K562 (cell line): ENCODE data around the gene TFDP3. TPM values are rescaled to one million over a fixed set of nuclear protein-coding genes. Genes with fewer than 3 reads are reported as not detected.

Experiments
- ATAC-seq: fragments of 200-7000 bp; cut with Tn5 transposase; 3 replicates; pipeline ENCODE4 v1.9.1; 2020; ENCODE audit warnings: moderate library complexity
- BruUV-seq: library from RNA; stranded (reverse); fragments of 400-500 nt; replicated peaks from 2 replicates; lab custom pipeline; 2021; lab: Mats Ljungman, UMichigan
- CTCF ChIA-PET: fragments of 300-600 bp; formaldehyde crosslinking; extraction: SDS; loops from one replicate; lab custom pipeline; 2021; ENCODE audit warnings: low intra/inter-chr PET ratio; lab: Yijun Ruan, JAX
- POLR2A ChIA-PET: fragments of 300-600, 350-650 bp; sonication (Branson Sonifier 250); formaldehyde crosslinking; extraction: SDS; loops from one replicate; lab custom pipeline; 2021; ENCODE audit warnings: antibody characterized with exemption, inconsistent platforms; lab: Yijun Ruan, JAX
- DNase-seq, 4 experiments: peaks; one replicate each; pipeline versions ENCODE4 v3.0.0 to v3.0.0-alpha.2; 2011 to 2018; ENCODE audit warnings: low spot score in 3 of 4, mixed read lengths in 3 of 4; ENCODE audit errors: extremely low read depth in 1 of 4
- FAIRE-seq: peaks from 2 replicates; lab custom pipeline; 2011; peaks lifted over from hg19 to GRCh38; lab: Jason Lieb, UNC
- H2AFZ ChIP-seq: 2 replicates; pipeline ENCODE4 v1.6.0; 2011; ENCODE audit warnings: low read depth, low read length, control low read depth, inconsistent platforms
- H3K27ac ChIP-seq: fragments of 200-600 bp; 3 replicates; pipeline ENCODE4 v1.8.0; 2011; ENCODE audit warnings: low read depth, mild to moderate bottlenecking, control low read depth, inconsistent platforms, low read length, moderate library complexity, mixed read lengths; ENCODE audit errors: extremely low read depth
- H3K27me3 ChIP-seq, 2 experiments: fragments of 300-600 bp in 1 of 2; 2 replicates in 1 of 2; 3 replicates in 1 of 2; pipeline versions ENCODE4 v1.6.0 to v1.8.0; 2011; ENCODE audit warnings: inconsistent platforms in 2 of 2, low read length in 2 of 2, mild to moderate bottlenecking in 1 of 2, mixed read lengths in 1 of 2, moderate library complexity in 1 of 2; ENCODE audit not compliant: control insufficient read depth in 2 of 2, insufficient read depth in 2 of 2
- H3K36me3 ChIP-seq: fragments of 300-600 bp; 3 replicates; pipeline ENCODE4 v1.8.0; 2011; ENCODE audit warnings: mild to moderate bottlenecking, low read length, inconsistent platforms; ENCODE audit not compliant: control insufficient read depth, insufficient read depth
- H3K4me1 ChIP-seq, 2 experiments: fragments of 200-600 bp in 1 of 2; replicated peaks in 1 of 2; 2 replicates in 1 of 2; 3 replicates in 1 of 2; pipeline versions ENCODE4 v1.5.1 to v1.8.0; 2011; ENCODE audit warnings: inconsistent platforms in 2 of 2, low read length in 2 of 2, mild to moderate bottlenecking in 1 of 2, mixed read lengths in 1 of 2, moderate library complexity in 1 of 2; ENCODE audit not compliant: control insufficient read depth in 2 of 2, insufficient read depth in 2 of 2
- H3K4me2 ChIP-seq: 2 replicates; pipeline ENCODE4 v1.6.1; 2011; ENCODE audit warnings: low read length, control low read depth, inconsistent platforms, mixed read lengths; ENCODE audit not compliant: insufficient read depth
- H3K4me3 ChIP-seq: fragments of 200-600 bp; sonication (generic), shearing (Covaris generic); 2 replicates; pipeline ENCODE4 v1.5.1; 2016; ENCODE audit warnings: control low read depth, inconsistent platforms
- H3K79me2 ChIP-seq: fragments of 200-600 bp; 3 replicates; pipeline ENCODE4 v1.8.0; 2011; ENCODE audit warnings: low read length, inconsistent platforms; ENCODE audit not compliant: control insufficient read depth, insufficient read depth
- H3K9ac ChIP-seq, 2 experiments: 2 replicates each; pipeline versions ENCODE4 v1.6.0 to v1.6.1; 2011; ENCODE audit warnings: low read depth in 2 of 2, low read length in 2 of 2, control low read depth in 1 of 2, inconsistent platforms in 1 of 2, mild to moderate bottlenecking in 1 of 2, mixed read lengths in 1 of 2; ENCODE audit not compliant: insufficient read depth in 1 of 2
- H3K9me1 ChIP-seq: one replicate; pipeline ENCODE4 v1.6.0; 2011; ENCODE audit warnings: inconsistent platforms, mild to moderate bottlenecking, low read length, moderate library complexity; ENCODE audit not compliant: control insufficient read depth, insufficient read depth
- H3K9me3 ChIP-seq: replicated peaks from 2 replicates; pipeline ENCODE4 v1.5.1; 2011; ENCODE audit warnings: low read depth, low read length, inconsistent platforms; ENCODE audit not compliant: control insufficient read depth, insufficient read depth
- H4K20me1 ChIP-seq: replicated peaks from 2 replicates; pipeline ENCODE4 v1.6.1; 2011; ENCODE audit warnings: low read length, inconsistent platforms, mixed read lengths; ENCODE audit not compliant: control insufficient read depth, insufficient read depth
- ATF1 ChIP-seq, 2 experiments: fragments of 450-650 bp in 1 of 2; IDR thresholded peaks; 2 replicates each; pipeline ENCODE4 v1.6.1; 2016; ENCODE audit warnings: missing compliant biosample characterization in 1 of 2, missing genetic modification characterization in 1 of 2
- CBFB ChIP-seq: sonication (generic); formaldehyde crosslinking; IDR thresholded peaks from 2 replicates; pipeline ENCODE4 v1.4.0; 2020; ENCODE audit warnings: mild to moderate bottlenecking, missing genetic modification reagents
- KDM4B ChIP-seq, 2 experiments: fragments of 450-650 bp in 1 of 2; sonication (generic) in 1 of 2; IDR thresholded peaks; 2 replicates each; pipeline ENCODE4 v1.6.1; 2016 to 2017; ENCODE audit warnings: borderline replicate concordance in 2 of 2, antibody characterized with exemption in 1 of 2, low read depth in 1 of 2, mild to moderate bottlenecking in 1 of 2
- NFE2 ChIP-seq: IDR thresholded peaks from 2 replicates; pipeline ENCODE4 v1.6.1; 2014; ENCODE audit warnings: antibody characterized with exemption, low read depth
- PHF8 ChIP-seq: fragments of 200-600 bp; sonication (generic); IDR thresholded peaks from 2 replicates; pipeline ENCODE4 v1.6.1; 2012; ENCODE audit warnings: mixed run types, mild to moderate bottlenecking, inconsistent platforms, low read length, moderate library complexity, borderline replicate concordance
- PRMT5 ChIP-seq: sonication (generic); formaldehyde crosslinking; IDR thresholded peaks from 2 replicates; pipeline ENCODE4 v1.5.0; 2020; ENCODE audit warnings: missing genetic modification reagents
- RHOXF2B ChIP-seq: fragments of 250-450 bp; sonication (Bioruptor Pico); conservative IDR thresholded peaks from 2 replicates; pipeline ENCODE4 v1.5.1; 2021
- SUPT5H ChIP-seq: fragments of 450-650 bp; IDR thresholded peaks from 2 replicates; pipeline ENCODE4 v1.6.1; 2016
- TEAD1 ChIP-seq, 2 experiments: fragments of 450-650 bp in 1 of 2; sonication (generic) in 1 of 2; formaldehyde crosslinking; IDR thresholded peaks; 2 replicates each; pipeline versions ENCODE4 v1.4.0 to v1.8.0; 2020 to 2022; ENCODE audit warnings: mild to moderate bottlenecking in 2 of 2, missing genetic modification reagents in 1 of 2
- TGIF2 ChIP-seq: sonication (generic); formaldehyde crosslinking; IDR thresholded peaks from 2 replicates; pipeline ENCODE4 v1.8.1; 2022; ENCODE audit warnings: mild to moderate bottlenecking, missing genetic modification reagents, moderate library complexity
- U2AF2 ChIP-seq: fragments of 200-400 bp; formaldehyde crosslinking; optimal IDR thresholded peaks from 2 replicates; pipeline ENCODE3; 2017; ENCODE audit warnings: low read depth, mild to moderate bottlenecking, low read length
- ZBTB12 ChIP-seq: fragments of 250-450 bp; sonication (Bioruptor Pico); IDR thresholded peaks from 2 replicates; pipeline ENCODE4 v1.4.0; 2020
- ZNF232 ChIP-seq: sonication (generic); formaldehyde crosslinking; IDR thresholded peaks from 2 replicates; pipeline ENCODE4 v1.8.0; 2022; ENCODE audit warnings: mild to moderate bottlenecking, missing genetic modification reagents
- ZNF253 ChIP-seq: fragments of 250-450 bp; sonication (Bioruptor Pico); conservative IDR thresholded peaks from 2 replicates; pipeline ENCODE4 v1.6.1; 2021; ENCODE audit warnings: mild to moderate bottlenecking
- ZNF41 ChIP-seq: fragments of 250-450 bp; sonication (Bioruptor Pico); conservative IDR thresholded peaks from 2 replicates; pipeline ENCODE4 v1.4.0; 2020; ENCODE audit warnings: mild to moderate bottlenecking
- ZNF668 ChIP-seq: fragments of 250-450 bp; sonication (Bioruptor Pico); IDR thresholded peaks from 2 replicates; pipeline ENCODE4 v1.8.0; 2022; ENCODE audit warnings: mild to moderate bottlenecking, inconsistent platforms
- ZSCAN29 ChIP-seq: fragments of 450-650 bp; IDR thresholded peaks from 2 replicates; pipeline ENCODE4 v1.6.1; 2017
- WGBS: fragments of 100-300 bp; shearing (Covaris generic); methylation state at CpG from one replicate; pipeline ENCODE4 v1.1.6; 2016; ENCODE audit warnings: low coverage, mixed read lengths; ENCODE audit not compliant: insufficient coverage; ENCODE audit errors: missing lambda C conversion rate; 5-methylcytosine and 5-hydroxymethylcytosine counted together
- in situ Hi-C: fragments of 300-500 bp; cut with MboI; formaldehyde crosslinking; loops from 4 replicates; pipeline ENCODE4 v1.15.0; 2018; ENCODE audit warnings: inconsistent platforms, mixed read lengths
- intact Hi-C: fragments of 100-400 bp; cut with micrococcal nuclease; formaldehyde crosslinking; loops from 2 replicates; pipeline ENCODE4 v1.14.2; 2022
- polyA plus RNA-seq, 8 experiments: library from polyadenylated mRNA; depleted of rRNA in 4 of 8; stranded (reverse) in 5 of 8; unstranded in 3 of 8; fragments of >200 nt; fragmentation: Nextera tagmentation in 2 of 8; fragmentation: Illumina TruSeq in 1 of 8; extraction: Ambion mirVana in 2 of 8; extraction: Trizol in 1 of 8; gene quantifications; 2 replicates each; pipeline versions ENCODE4 v1.2.1 to v1.2.3, GENCODE V29; 2011 to 2014; ENCODE audit warnings: inconsistent platforms in 1 of 8, missing spikeins in 1 of 8
- total RNA-seq, 7 experiments: library from RNA; depleted of rRNA in 6 of 7; stranded (reverse); fragments of >200 nt in 6 of 7; fragmentation: Illumina TruSeq in 2 of 7; extraction: Trizol in 2 of 7; gene quantifications; 2 replicates each; pipeline versions ENCODE4 v1.2.1 to v1.2.3, GENCODE V29; 2011 to 2021; ENCODE audit warnings: low replicate concordance in 1 of 7

Gene TFDP3
- total and polyA plus RNA-seq, 9 of the 15 experiments (the other 6 are each of a cell fraction or from before 2014, with no cell fraction given), result 0.09 to 0.25 (median 0.12) TPM; not detected in 5

- ChIA-PET CTCF (interaction anchor here (1.3 kb wide), 1 partner anchor 210 kb away, joined by 3 read pairs; no protein-coding TSS in a partner anchor), POLR2A (no interaction called here)
- Histone ChIP-seq H2AFZ (no peak overlapping the region), H3K27ac (no peak overlapping the region), H3K36me3 (no peaks in the 10 kb centered on the region), H3K9me1 (no peaks in the 10 kb centered on the region), H3K4me1 (no peaks in the 10 kb centered on the region), H3K27me3 (peaks cover 0 to 9% of the 10 kb centered on the region in 2 experiments; a peak in 2 of 5 replicates), H3K4me2 (no peak overlapping the region), H3K79me2 (no peaks in the 10 kb centered on the region), H3K9me3 (no peaks in the 10 kb centered on the region), H3K9ac (no peak overlapping the region), H3K4me3 (no peak overlapping the region), H4K20me1 (no peaks in the 10 kb centered on the region)
- intact Hi-C loops, result loop anchor here (1.0 kb wide), 1 partner anchor 210 kb away; no protein-coding TSS in a partner anchor
- no peak for FAIRE-seq
- TF ChIP-seq ZNF253 (CRISPR knock-in tag), result no peak
- in situ Hi-C loops, result no loop called here
- no peak for ATAC-seq
- DNase-seq, result no peak
- no TSS peak for BruUV-seq
- WGBS, result 0% methylated on average over 1 of the region's 3 CpGs
These were observed 3.1 kb downstream of the TFDP3 start for GRCh38 chrX:133215017-133215416.

- H3K79me2 ChIP-seq, result no peaks in the 10 kb centered on the region
- in situ Hi-C loops, result no loop called here
- H3K4me2 ChIP-seq, result no peak overlapping the region
- intact Hi-C loops, result no loop called here
- POLR2A ChIA-PET, result no interaction called here
- H3K4me1 ChIP-seq, result no peaks in the 10 kb centered on the region
- H3K4me3 ChIP-seq, result no peak overlapping the region
- no peaks in the 10 kb centered on the region for H3K9me1 ChIP-seq
- CTCF ChIA-PET, result no interaction called here
- no peak for FAIRE-seq
- BruUV-seq, result no TSS peak
- H2AFZ ChIP-seq, result no peak overlapping the region
- no peak overlapping the region for H3K27ac ChIP-seq
- DNase-seq, result no peak
- ATAC-seq, result no peak
- 6% methylated on average over 2 of the region's 3 CpGs for WGBS
- no peak overlapping the region for H3K9ac ChIP-seq
- H3K9me3 ChIP-seq, result no peaks in the 10 kb centered on the region
- H4K20me1 ChIP-seq, result no peaks in the 10 kb centered on the region
- no peaks in the 10 kb centered on the region for H3K36me3 ChIP-seq
- H3K27me3 ChIP-seq, result peaks cover 0 to 9% of the 10 kb centered on the region in 2 experiments; a peak in 2 of 5 replicates
- TF ChIP-seq TEAD1 (CRISPR knock-in tag; IDR thresholded peaks at IDR 0.05) (no peak), NFE2 (no peak), RHOXF2B (no peak), ZNF232 (CRISPR knock-in tag) (no peak), PHF8 (no peak), U2AF2 (no peak), KDM4B (IDR thresholded peaks at IDR 0.05; ENCODE audit: borderline replicate concordance in 2 of 2, low read depth in 1 of 2) (no peak), ZNF668 (CRISPR knock-in tag) (no peak), ZNF41 (CRISPR knock-in tag) (no peak), PRMT5 (no peak), ZSCAN29 (no peak), SUPT5H (no peak), ATF1 (CRISPR knock-in tag; IDR thresholded peaks at IDR 0.05) (no peak), ATF1 (tag; IDR thresholded peaks at IDR 0.05) (no peak), TGIF2 (CRISPR knock-in tag) (no peak), ZBTB12 (no peak), CBFB (CRISPR knock-in tag) (no peak)
These were observed 3.9 kb downstream of the TFDP3 start for GRCh38 chrX:133214301-133214700.
